Immature natural killer cell (primary cell): ENCODE results near the gene APOBEC3B. TPM values are rescaled to one million over a fixed set of nuclear protein-coding genes. Genes with fewer than 3 reads are reported as not detected.

ENCODE experiments used
- DNase-seq, 3 donors: peaks; one replicate each; pipeline ENCODE4 v3.0.0; 2022; ENCODE audit warnings: mixed read lengths in 1 of 3
- H3K27ac Mint-ChIP-seq, 6 donors: one replicate each; pipeline ENCODE4 v1.8.0; 2020; ENCODE audit warnings: mixed read lengths in 6 of 6, mild to moderate bottlenecking in 5 of 6, inconsistent platforms in 4 of 6, moderate library complexity in 3 of 6
- H3K27me3 Mint-ChIP-seq, 3 donors: one replicate each; pipeline ENCODE4 v1.8.0; 2020 to 2021; ENCODE audit warnings: low read depth in 3 of 3, mild to moderate bottlenecking in 3 of 3, mixed read lengths in 3 of 3, moderate library complexity in 3 of 3, inconsistent platforms in 1 of 3
- H3K36me3 Mint-ChIP-seq, 3 donors: one replicate each; pipeline ENCODE4 v1.8.0; 2020; ENCODE audit warnings: mixed read lengths in 3 of 3, inconsistent platforms in 2 of 3, mild to moderate bottlenecking in 2 of 3
- H3K4me1 Mint-ChIP-seq, 2 donors: one replicate each; pipeline ENCODE4 v1.8.0; 2020; ENCODE audit warnings: inconsistent platforms in 2 of 2, mild to moderate bottlenecking in 2 of 2, mixed read lengths in 2 of 2, moderate library complexity in 1 of 2
- H3K4me3 Mint-ChIP-seq, 5 donors: one replicate each; pipeline ENCODE4 v1.8.0; 2020; ENCODE audit warnings: mild to moderate bottlenecking in 5 of 5, mixed read lengths in 5 of 5, inconsistent platforms in 3 of 5, moderate library complexity in 3 of 5
- H3K9me3 Mint-ChIP-seq, 6 donors: one replicate each; pipeline ENCODE4 v1.8.0; 2020; ENCODE audit warnings: mild to moderate bottlenecking in 6 of 6, mixed read lengths in 6 of 6, inconsistent platforms in 4 of 6, moderate library complexity in 3 of 6
- polyA plus RNA-seq, 3 donors: library from polyadenylated mRNA; unstranded; fragments of 300-500 nt; fragmentation: Illumina TruSeq; gene quantifications; one replicate each; pipeline ENCODE4 v1.2.3, GENCODE V29; 2021

The APOBEC3B gene
- polyA plus RNA-seq, 3 donors from 2014 or later: 2.0 to 3.9 (median 3.3) TPM

DNA sequence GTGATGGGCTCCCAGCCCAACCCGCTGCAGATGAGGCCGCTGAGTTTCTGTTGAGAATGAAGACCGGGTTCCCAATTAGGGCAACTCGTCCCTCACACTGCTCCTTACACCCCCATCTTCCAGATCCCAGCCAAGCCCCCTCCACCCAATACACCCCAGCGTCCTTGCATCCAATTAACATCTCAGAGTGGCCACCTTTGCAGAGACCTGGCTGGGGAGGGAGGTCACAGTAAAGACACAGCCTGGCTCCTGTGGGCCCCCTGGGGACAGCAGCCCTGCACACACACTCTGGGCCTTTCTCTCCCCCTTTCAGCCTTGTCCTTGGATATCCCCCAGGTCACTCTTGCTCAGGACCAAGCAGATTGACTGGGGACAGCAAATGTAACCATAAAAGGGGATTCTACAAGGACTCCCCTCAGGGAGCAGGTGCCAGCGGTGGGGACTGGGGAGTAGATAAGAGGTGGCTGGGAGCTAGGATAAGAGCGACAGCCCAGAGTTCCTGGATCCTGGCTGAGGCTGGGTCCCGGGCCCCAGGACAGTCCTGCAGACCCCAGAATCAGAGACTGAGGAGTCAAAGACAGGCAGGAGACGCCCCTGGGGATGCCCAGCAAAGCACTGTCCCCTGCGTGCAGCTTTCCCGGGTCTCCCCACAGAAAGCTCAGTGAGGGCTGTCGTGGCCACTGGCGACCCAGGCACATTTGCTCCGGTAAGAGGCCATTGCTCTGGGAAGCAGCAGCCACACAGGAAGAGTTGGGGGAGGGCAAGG, 16.4 kb upstream of the APOBEC3B start:
- Mint-ChIP-seq H3K36me3 (no peaks in the 10 kb centered on the region), H3K9me3 (no peaks in the 10 kb centered on the region), H3K4me1 (peaks cover 4 to 9% of the 10 kb centered on the region in 2 donors), H3K4me3 (no peak overlapping the region), H3K27me3 (peaks cover 2 to 5% (median 5%) of the 10 kb centered on the region in 3 donors), H3K27ac (no peak overlapping the region)
- no peak for DNase-seq

DNA sequence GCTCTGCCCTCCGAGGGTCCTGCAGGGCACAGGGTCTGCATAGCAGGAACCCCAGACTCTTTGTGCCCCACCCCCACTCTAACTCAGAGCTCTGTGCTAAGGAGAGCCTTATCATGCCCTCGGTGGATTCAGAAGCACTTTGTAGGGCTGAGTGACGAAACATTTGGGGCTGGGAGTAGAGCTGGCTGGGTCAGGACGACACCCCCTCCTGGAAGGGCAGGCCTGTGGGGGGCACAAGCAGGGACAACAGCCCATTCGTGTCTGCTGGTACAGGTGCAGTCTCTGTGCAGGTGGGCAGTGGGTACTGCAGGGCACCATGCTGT, 15.8 kb upstream of the APOBEC3B start:
- Mint-ChIP-seq H3K27ac (no peak overlapping the region), H3K36me3 (no peaks in the 10 kb centered on the region)
- DNase-seq: no peak

DNA sequence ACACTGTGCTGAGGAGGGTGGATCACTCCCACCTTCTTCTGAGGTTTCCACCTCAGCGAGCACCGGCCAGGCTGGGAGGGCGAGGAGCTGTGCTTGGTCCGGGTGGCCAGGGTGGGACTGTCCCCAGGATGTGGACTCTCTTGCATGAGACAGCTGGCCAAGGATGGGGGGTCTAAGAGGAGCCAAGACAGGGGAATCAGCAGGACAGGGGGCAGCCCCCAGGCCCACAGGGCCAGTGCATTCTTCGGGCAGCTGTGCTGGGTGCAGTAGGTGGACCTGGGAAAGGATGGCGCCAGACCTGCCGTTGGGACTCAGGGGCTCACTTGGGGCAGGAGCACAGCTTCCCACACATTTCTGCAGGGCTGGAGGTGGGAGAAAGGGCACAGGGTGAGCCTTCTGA, 15.2 kb upstream of the APOBEC3B start:
- peaks cover 0 to 2% (median 0%) of the 10 kb centered on the region in 6 donors for H3K9me3 Mint-ChIP-seq
- no peaks in the 10 kb centered on the region for H3K36me3 Mint-ChIP-seq
- DNase-seq: no peak
- peaks cover 4 to 9% of the 10 kb centered on the region in 2 donors for H3K4me1 Mint-ChIP-seq
- H3K4me3 Mint-ChIP-seq: no peak overlapping the region
- peaks cover 2 to 5% (median 5%) of the 10 kb centered on the region in 3 donors for H3K27me3 Mint-ChIP-seq
- no peak overlapping the region for H3K27ac Mint-ChIP-seq

More for the DNA sequence above, 15.8 kb upstream of the APOBEC3B start:
- H3K4me3 Mint-ChIP-seq: no peak overlapping the region
- H3K9me3 Mint-ChIP-seq: no peaks in the 10 kb centered on the region
- H3K27me3 Mint-ChIP-seq: peaks cover 2 to 5% (median 5%) of the 10 kb centered on the region in 3 donors
- peaks cover 4 to 9% of the 10 kb centered on the region in 2 donors for H3K4me1 Mint-ChIP-seq

DNA sequence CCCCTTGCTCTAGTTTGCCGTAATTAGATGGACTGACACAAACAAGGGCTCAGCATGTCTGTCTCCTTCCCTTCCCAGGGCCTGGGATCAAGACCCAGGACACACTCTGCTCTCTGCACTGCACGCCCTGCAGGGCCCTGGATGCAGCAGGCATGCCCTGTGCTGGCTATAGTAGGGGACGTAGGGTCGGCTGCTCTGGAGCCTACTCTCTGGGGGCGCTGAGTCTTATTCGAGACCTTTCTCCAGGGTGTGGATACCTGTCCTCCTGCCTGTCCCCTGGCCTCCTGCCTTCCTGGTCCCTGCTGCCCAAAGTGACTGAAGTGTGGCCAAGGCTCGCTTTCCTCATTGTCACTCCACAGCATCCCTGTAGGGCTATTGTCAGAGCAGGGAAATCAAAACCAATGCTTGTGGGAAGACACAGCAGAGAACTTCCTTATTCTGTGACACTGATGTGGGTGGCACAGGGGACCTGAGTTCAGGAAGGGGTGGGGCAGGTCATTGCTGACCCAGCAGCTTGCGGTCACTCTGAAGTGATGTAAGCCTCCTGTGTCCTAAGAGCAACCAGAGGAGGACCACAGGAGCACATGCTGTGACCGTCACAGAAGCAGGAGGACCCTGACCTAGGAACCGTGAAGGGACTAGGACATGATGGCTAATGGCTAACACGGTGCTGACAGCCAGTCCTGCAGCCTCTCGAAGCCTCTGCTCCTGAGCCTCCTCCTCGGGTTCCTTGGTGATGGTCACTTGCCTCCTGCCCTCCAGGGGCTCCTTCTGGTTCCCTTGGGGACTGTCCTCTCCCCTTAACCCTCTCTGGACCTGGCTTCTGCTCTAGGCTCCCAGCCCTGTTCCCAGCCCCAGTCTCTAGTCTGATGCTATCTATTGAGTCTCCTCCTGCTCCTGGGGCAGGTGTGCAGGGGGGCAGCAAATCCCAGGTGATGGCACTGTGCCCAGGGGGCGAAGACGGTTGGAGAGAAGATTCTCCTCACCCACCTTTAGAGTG, 14.4 kb upstream of the APOBEC3B start:
- Mint-ChIP-seq H3K4me1 (peaks cover 4 to 9% of the 10 kb centered on the region in 2 donors), H3K4me3 (no peak overlapping the region), H3K36me3 (no peaks in the 10 kb centered on the region), H3K27ac (no peak overlapping the region), H3K9me3 (peaks cover 0 to 2% (median 0%) of the 10 kb centered on the region in 6 donors), H3K27me3 (peaks cover 3 to 5% (median 5%) of the 10 kb centered on the region in 3 donors)
- peak in 1 of 3 donors; percentile 13 for DNase-seq

DNA sequence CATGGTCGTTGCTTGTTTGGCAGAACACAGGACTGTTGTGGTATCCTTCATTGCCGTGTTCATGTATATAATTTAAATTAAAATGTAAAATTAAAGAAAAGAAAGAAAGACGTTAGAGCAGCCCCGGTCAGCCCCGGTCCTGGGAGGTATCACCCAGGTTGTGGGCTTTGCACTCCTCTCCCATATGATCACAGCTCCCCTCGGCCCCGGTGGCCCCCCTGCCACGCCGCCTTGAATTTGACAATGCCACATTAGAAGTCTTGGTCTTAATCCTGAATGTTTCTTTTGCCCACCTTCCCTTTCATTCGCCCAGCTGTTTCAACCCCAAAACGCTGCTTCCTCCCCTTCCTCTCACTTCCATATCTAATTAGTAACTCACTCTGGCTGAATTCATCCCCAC, 13.3 kb upstream of the APOBEC3B start:
- no peak for DNase-seq
- peak overlapping the region in 1 of 6 donors; percentile 77 for H3K27ac Mint-ChIP-seq
- H3K4me1 Mint-ChIP-seq: peaks cover 6 to 9% of the 10 kb centered on the region in 2 donors
- peaks cover 0 to 2% (median 0%) of the 10 kb centered on the region in 6 donors for H3K9me3 Mint-ChIP-seq
- no peaks in the 10 kb centered on the region for H3K36me3 Mint-ChIP-seq
- H3K27me3 Mint-ChIP-seq: peaks cover 4 to 5% (median 5%) of the 10 kb centered on the region in 3 donors
- H3K4me3 Mint-ChIP-seq: no peak overlapping the region

DNA sequence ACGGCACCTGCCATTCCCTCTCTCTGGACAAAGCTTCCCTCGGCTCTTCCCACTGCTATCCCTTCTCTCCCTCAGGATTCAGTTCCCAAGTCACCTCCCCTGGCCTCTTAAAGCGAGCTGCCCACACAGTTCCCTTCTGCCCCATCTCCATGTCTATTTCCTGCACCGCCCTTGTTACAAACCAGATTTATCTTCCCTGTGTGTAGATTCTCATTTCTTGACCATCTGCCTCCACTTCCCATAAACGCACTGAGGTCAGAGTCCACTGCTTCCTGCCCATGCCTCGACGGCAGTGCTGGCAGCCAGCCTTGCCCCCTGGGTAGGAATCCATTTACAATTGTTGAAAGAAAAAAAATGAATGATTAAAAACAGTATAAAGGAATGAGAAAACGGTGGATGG, 11.6 kb upstream of the APOBEC3B start:
- H3K9me3 Mint-ChIP-seq: peaks cover 0 to 2% (median 0%) of the 10 kb centered on the region in 6 donors
- H3K27ac Mint-ChIP-seq: no peak overlapping the region
- peaks cover 3 to 5% (median 5%) of the 10 kb centered on the region in 3 donors for H3K27me3 Mint-ChIP-seq
- peaks cover 6 to 9% of the 10 kb centered on the region in 2 donors for H3K4me1 Mint-ChIP-seq
- no peaks in the 10 kb centered on the region for H3K36me3 Mint-ChIP-seq
- no peak for DNase-seq
- H3K4me3 Mint-ChIP-seq: no peak overlapping the region

DNA sequence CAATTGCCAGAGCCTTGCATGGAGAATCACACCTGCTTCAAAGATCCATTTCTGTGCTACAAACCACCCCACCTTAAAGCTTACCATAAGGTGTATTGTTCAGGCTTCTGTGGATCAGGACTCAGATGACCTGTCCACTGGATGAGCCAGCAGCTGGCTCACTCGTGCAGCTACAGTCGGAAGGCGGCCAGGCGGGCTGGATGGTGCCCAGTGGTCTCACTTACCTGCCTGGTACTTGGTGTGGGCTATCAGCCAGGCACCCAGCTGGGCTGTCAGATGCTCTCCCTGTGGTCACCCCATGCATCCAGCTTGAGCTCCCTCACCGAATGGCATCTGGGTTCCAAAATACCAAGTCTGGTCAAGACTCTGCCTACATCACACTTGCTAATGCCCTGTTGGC, 10.9 kb upstream of the APOBEC3B start:
- no peak for DNase-seq

DNA sequence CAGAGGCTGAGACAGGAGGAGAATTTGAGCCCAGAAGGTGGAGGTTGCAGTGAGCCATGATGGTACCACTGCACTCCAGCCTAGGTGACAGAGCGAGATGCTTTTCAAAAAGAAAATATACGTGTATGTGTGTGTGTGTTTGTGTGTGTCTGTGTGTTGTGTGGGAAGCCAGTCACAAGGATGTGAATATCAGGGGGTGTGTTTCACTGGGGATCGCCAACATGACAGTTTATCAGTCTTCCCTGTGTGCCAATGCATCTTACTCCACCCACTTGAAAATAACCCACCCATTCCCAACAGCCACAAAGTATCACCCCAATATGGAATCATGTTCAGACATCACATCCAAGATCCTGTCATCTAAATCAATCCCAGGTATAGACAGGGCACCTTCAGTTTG, 10.4 kb upstream of the APOBEC3B start:
- no peak for DNase-seq
- H3K36me3 Mint-ChIP-seq: no peaks in the 10 kb centered on the region

More for the DNA sequence above, 10.9 kb upstream of the APOBEC3B start:
- Mint-ChIP-seq H3K27me3 (peaks cover 3 to 5% (median 5%) of the 10 kb centered on the region in 3 donors), H3K9me3 (peaks cover 0 to 2% (median 0%) of the 10 kb centered on the region in 6 donors), H3K36me3 (no peaks in the 10 kb centered on the region), H3K4me3 (no peak overlapping the region), H3K27ac (no peak overlapping the region), H3K4me1 (peaks cover 6 to 9% of the 10 kb centered on the region in 2 donors)

DNA sequence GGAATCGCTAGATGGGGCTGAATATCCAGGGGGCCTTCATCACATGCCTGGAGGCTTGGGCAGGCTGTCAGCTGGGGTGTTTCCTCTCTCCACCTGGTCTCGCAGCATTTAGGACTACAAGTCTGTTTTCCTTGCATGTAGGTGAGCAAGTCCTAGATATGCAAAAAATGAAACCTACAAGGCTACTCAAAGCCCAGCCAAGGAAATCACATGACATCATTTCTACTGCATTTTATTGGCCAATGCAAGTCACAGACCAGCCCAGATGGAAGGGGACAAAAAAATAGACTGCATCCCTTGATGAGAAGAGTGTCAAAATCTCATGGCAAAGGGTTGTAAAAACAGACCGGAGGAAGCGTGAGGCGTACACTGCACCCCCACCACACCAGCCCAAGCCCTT, 9.6 kb upstream of the APOBEC3B start:
- Mint-ChIP-seq H3K9me3 (peaks cover 0 to 2% (median 0%) of the 10 kb centered on the region in 6 donors), H3K27ac (no peak overlapping the region), H3K4me1 (peaks cover 5 to 8% of the 10 kb centered on the region in 2 donors), H3K36me3 (no peaks in the 10 kb centered on the region), H3K4me3 (no peak overlapping the region), H3K27me3 (peaks cover 3 to 5% (median 3%) of the 10 kb centered on the region in 3 donors)
- no peak for DNase-seq

More for the DNA sequence above, 10.4 kb upstream of the APOBEC3B start:
- Mint-ChIP-seq H3K4me1 (peaks cover 6 to 9% of the 10 kb centered on the region in 2 donors), H3K4me3 (no peak overlapping the region), H3K27ac (peak overlapping the region in 1 of 6 donors; percentile 51), H3K27me3 (peaks cover 3 to 5% (median 5%) of the 10 kb centered on the region in 3 donors), H3K9me3 (peaks cover 0 to 2% (median 0%) of the 10 kb centered on the region in 6 donors)

DNA sequence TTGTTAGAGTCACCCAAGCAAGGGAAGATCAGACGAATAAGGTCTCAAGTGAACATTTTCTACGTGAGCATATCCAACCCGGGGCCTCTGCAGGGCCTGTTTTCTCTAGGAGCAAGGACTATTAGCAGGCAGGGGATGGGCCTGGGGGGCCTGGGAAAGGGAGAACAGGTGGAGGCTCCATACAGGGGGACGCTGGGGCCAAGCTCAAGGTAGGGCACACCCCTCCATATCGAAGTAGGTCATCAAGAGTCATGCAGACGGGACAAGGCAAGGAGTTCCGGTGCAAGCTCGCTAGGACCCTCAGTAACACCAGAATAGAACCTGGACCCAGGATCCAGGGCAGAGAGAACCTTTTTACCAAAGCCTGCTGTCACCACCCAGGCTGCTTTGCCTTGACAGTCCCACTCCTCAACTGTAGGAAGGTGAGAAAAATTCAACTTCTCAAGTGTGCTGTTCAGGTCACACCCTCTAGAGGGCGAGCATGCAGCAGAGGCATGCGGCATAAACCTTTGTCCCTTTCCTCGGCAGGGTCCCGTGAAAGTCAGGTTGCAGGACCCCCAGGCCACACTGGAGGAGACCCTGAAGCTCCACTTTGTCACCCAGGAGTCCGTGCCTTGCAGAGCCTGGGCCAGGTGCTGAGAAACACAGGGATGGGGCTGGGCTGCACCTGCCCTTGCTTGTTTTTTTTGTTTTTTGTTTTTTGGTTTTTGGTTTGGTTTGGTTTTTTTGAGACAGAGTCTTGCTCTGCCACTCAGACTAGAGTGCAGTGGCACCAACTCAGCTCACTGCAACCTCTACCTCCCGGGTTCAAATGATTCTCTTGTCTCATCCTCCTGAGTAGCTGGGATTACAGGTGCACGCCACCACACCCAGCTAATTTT, 8.6 kb upstream of the APOBEC3B start:
- peaks cover 3 to 7% (median 5%) of the 10 kb centered on the region in 3 donors for H3K27me3 Mint-ChIP-seq
- peak; percentile 22 to 47 (median 38) for DNase-seq
- H3K4me1 Mint-ChIP-seq: peaks cover 0 to 2% of the 10 kb centered on the region in 2 donors
- no peaks in the 10 kb centered on the region for H3K36me3 Mint-ChIP-seq
- H3K4me3 Mint-ChIP-seq: no peak overlapping the region
- no peak overlapping the region for H3K27ac Mint-ChIP-seq
- peaks cover 0 to 2% (median 0%) of the 10 kb centered on the region in 6 donors for H3K9me3 Mint-ChIP-seq

DNA sequence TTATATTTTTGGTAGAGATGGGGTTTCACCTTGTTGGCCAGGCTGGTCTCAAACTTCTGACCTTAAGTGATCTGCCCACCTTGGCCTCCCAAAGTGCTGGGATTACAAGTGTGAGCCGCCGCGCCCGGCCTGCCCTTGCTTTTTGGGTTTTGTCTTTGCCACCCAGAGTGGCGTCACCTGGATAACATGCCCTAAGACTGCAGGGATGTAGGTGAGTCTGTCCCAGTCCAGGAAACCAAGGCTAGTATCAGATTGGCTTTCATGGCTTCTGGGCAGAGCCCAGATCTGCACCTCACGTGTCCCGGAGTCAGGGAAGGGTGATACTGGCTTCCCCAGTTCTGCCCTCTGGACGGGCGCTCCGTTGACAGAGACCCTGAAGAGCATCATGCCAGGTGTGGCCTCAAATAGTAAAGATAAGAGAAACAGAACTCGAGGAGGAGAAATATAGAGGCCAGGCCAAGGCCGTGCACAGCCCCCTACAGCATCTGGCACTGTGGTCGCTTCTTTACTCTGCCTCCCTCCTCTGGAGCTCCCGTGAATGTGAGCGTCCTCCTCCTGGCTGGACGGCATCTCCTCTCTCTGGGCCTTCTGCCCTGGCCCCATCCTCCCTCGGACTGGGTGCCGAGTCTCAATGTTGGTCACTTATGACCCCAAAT, 7.8 kb upstream of the APOBEC3B start:
- no peak overlapping the region for H3K27ac Mint-ChIP-seq
- no peaks in the 10 kb centered on the region for H3K36me3 Mint-ChIP-seq
- H3K4me1 Mint-ChIP-seq: peaks cover 0 to 2% of the 10 kb centered on the region in 2 donors
- H3K9me3 Mint-ChIP-seq: peaks cover 0 to 2% (median 0%) of the 10 kb centered on the region in 6 donors
- peaks cover 3 to 8% (median 7%) of the 10 kb centered on the region in 3 donors for H3K27me3 Mint-ChIP-seq
- no peak for DNase-seq
- H3K4me3 Mint-ChIP-seq: no peak overlapping the region

DNA sequence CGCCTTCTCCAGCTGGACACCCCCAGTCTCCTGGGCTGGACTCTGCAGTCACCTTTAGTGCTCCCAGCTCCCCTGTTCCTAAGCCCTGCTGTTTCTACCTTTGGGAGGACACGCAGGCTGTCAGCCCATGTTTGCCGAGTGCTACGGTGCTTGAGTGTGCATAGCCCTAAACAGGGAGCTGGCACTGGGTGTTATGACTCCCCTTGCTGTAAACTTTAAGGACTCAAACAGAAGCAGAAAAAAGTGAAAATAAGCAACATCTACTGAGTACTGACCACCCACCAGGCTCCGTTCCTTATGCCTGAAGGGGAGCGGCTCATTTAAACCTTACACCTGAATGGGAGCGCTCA, 7.3 kb upstream of the APOBEC3B start:
- H3K9me3 Mint-ChIP-seq: peaks cover 0 to 2% (median 0%) of the 10 kb centered on the region in 6 donors
- H3K4me3 Mint-ChIP-seq: no peak overlapping the region
- H3K27me3 Mint-ChIP-seq: peaks cover 3 to 7% (median 7%) of the 10 kb centered on the region in 3 donors
- no peak overlapping the region for H3K27ac Mint-ChIP-seq
- DNase-seq: no peak
- peaks cover 0 to 2% of the 10 kb centered on the region in 2 donors for H3K4me1 Mint-ChIP-seq
- no peaks in the 10 kb centered on the region for H3K36me3 Mint-ChIP-seq
